OCI-LY7 (cell line): Measurements from ENCODE around the gene PIK3R1. TPM values are rescaled to one million over a fixed set of nuclear protein-coding genes. Genes with fewer than 3 reads are reported as not detected.

Experiments
- BruUV-seq: library from RNA; stranded (reverse); fragments of 400-500 nt; replicated peaks from 2 replicates; lab custom pipeline; 2021; lab: Mats Ljungman, UMichigan
- CTCF ChIA-PET: fragments of 300-600 bp; sonication (Branson Sonifier 250); formaldehyde crosslinking; loops from one replicate; lab custom pipeline; 2022; ENCODE audit warnings: antibody characterized with exemption; ENCODE audit not compliant: unreplicated experiment; lab: Charles Lee
- POLR2A ChIA-PET: fragments of 300-600 bp; sonication (Branson Sonifier 250); formaldehyde crosslinking; loops from one replicate; lab custom pipeline; 2022; ENCODE audit warnings: antibody characterized with exemption; lab: Charles Lee
- DNase-seq: peaks from one replicate; pipeline ENCODE4 v3.0.0-alpha.2; 2015; ENCODE audit warnings: low spot score
- H2AFZ ChIP-seq: fragments of 200-600 bp; sonication (generic), shearing (Covaris generic); 2 replicates; pipeline ENCODE4 v1.6.1; 2014; ENCODE audit warnings: mild to moderate bottlenecking, antibody characterized with exemption, low read length, moderate library complexity
- H3K27ac ChIP-seq: fragments of 200-600 bp; sonication (generic); 2 replicates; pipeline ENCODE4 v1.5.1; 2014; ENCODE audit warnings: mixed run types, low read depth, mild to moderate bottlenecking, moderate library complexity, low read length, inconsistent platforms; ENCODE audit not compliant: poor library complexity, severe bottlenecking
- H3K36me3 ChIP-seq: fragments of 200-600 bp; sonication (generic); 2 replicates; pipeline ENCODE4 v1.6.1; 2014; ENCODE audit warnings: mild to moderate bottlenecking, antibody characterized with exemption, low read length, moderate library complexity, mixed read lengths; ENCODE audit not compliant: insufficient read depth
- H3K4me1 ChIP-seq: fragments of 200-600 bp; sonication (generic); 2 replicates; pipeline ENCODE4 v1.5.1; 2014; ENCODE audit warnings: mild to moderate bottlenecking, low read length; ENCODE audit not compliant: insufficient read depth, poor library complexity, severe bottlenecking
- H3K4me2 ChIP-seq: fragments of 200-600 bp; sonication (generic); 2 replicates; pipeline ENCODE4 v1.6.1; 2014; ENCODE audit warnings: mild to moderate bottlenecking, low read length
- H3K4me3 ChIP-seq: fragments of 200-600 bp; sonication (generic); 2 replicates; pipeline ENCODE4 v1.5.1; 2014; ENCODE audit warnings: mild to moderate bottlenecking, low read depth, low read length; ENCODE audit not compliant: poor library complexity, severe bottlenecking
- H3K79me2 ChIP-seq: fragments of 200-600 bp; sonication (generic); 2 replicates; pipeline ENCODE4 v1.6.1; 2016; ENCODE audit warnings: low read depth, mild to moderate bottlenecking, low read length, moderate library complexity, mixed read lengths; ENCODE audit not compliant: insufficient read depth
- H3K9me2 ChIP-seq: fragments of 200-600 bp; sonication (generic); 2 replicates; pipeline ENCODE4 v1.6.1; 2016; ENCODE audit warnings: mild to moderate bottlenecking, low read length, mixed read lengths; ENCODE audit not compliant: insufficient read depth
- H3K9me3 ChIP-seq: fragments of 200-600 bp; sonication (generic); 2 replicates; pipeline ENCODE4 v1.6.1; 2014; ENCODE audit warnings: mild to moderate bottlenecking, mixed run types, low read length, mixed read lengths
- H4K20me1 ChIP-seq: fragments of 200-600 bp; sonication (generic); 2 replicates; pipeline ENCODE4 v1.6.1; 2014; ENCODE audit warnings: mild to moderate bottlenecking, antibody characterized with exemption, low read length, moderate library complexity, mixed read lengths; ENCODE audit not compliant: insufficient read depth
- EZH2phosphoT487 ChIP-seq: fragments of 200-600 bp; sonication (generic); IDR thresholded peaks from 2 replicates; pipeline ENCODE4 v1.6.1; 2018; ENCODE audit warnings: low read depth, borderline replicate concordance, mild to moderate bottlenecking, mixed run types, antibody characterized with exemption, low read length, moderate library complexity, mixed read lengths
- intact Hi-C: fragments of 100-400 bp; cut with micrococcal nuclease; formaldehyde crosslinking; loops from one replicate; pipeline ENCODE4 v1.10.0; 2022; ENCODE audit not compliant: unreplicated experiment
- total RNA-seq, 2 experiments: library from RNA; depleted of rRNA in 1 of 2; stranded (reverse); fragments of >200 nt in 1 of 2; shearing (Covaris generic) in 1 of 2; gene quantifications; 2 replicates each; pipeline ENCODE4 v1.2.3, GENCODE V29; 2014 to 2022
- TF ChIP-seq, protein P1 (sequence below): fragments of 200-600 bp; sonication (generic); conservative IDR thresholded peaks from 2 replicates; pipeline ENCODE4 v1.5.1; 2014; ENCODE audit warnings: mild to moderate bottlenecking, antibody characterized with exemption, low read length, moderate library complexity, mixed read lengths

Gene PIK3R1
- total RNA-seq, 2 experiments from 2014 or later = 15.8 to 43.4 TPM

- no peak overlapping the region for H3K27ac ChIP-seq
- no TSS peak for BruUV-seq
- POLR2A ChIA-PET = no interaction called here
Measured at GRCh38 chr5:68264024-68264956, 48.7 kb downstream of the PIK3R1 start.

DNA sequence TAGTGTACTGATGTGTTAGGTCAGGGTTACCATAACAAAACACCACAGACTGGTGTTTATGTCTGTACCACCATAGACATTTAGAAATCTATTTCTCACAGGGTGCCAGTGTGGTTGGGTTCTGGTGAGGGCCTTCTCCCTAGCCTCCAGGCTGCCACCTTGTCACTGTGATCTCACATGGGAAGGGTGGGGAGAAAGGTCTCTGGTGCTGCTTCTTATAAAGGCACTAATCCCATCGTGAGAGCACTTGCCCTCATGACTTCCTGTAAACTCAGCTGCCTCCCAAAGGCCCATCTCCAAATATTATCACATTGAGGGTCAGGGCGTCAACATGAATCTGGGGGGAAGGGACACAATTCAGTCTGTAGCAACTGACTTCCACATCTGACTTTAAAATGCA, 49.8 kb downstream of the PIK3R1 start:
- no peaks in the 10 kb centered on the region; the same call in 1 of the 2 replicates for H4K20me1 ChIP-seq
- TF ChIP-seq, protein P1, sequence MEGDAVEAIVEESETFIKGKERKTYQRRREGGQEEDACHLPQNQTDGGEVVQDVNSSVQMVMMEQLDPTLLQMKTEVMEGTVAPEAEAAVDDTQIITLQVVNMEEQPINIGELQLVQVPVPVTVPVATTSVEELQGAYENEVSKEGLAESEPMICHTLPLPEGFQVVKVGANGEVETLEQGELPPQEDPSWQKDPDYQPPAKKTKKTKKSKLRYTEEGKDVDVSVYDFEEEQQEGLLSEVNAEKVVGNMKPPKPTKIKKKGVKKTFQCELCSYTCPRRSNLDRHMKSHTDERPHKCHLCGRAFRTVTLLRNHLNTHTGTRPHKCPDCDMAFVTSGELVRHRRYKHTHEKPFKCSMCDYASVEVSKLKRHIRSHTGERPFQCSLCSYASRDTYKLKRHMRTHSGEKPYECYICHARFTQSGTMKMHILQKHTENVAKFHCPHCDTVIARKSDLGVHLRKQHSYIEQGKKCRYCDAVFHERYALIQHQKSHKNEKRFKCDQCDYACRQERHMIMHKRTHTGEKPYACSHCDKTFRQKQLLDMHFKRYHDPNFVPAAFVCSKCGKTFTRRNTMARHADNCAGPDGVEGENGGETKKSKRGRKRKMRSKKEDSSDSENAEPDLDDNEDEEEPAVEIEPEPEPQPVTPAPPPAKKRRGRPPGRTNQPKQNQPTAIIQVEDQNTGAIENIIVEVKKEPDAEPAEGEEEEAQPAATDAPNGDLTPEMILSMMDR = no peak
- TF ChIP-seq EZH2phosphoT487 = no peak
- DNase-seq = no peak
- no peak overlapping the region for H2AFZ ChIP-seq
- H3K27ac ChIP-seq = no peak overlapping the region
- no peak overlapping the region for H3K4me3 ChIP-seq
- no TSS peak for BruUV-seq
- no peak overlapping the region for H3K4me2 ChIP-seq
- H3K9me3 ChIP-seq = no peaks in the 10 kb centered on the region
- no peaks in the 10 kb centered on the region for H3K4me1 ChIP-seq
- H3K79me2 ChIP-seq = peaks cover 24% of the 10 kb centered on the region; the same call in 1 of the 2 replicates
- CTCF ChIA-PET = no interaction called here
- no peaks in the 10 kb centered on the region for H3K9me2 ChIP-seq
- POLR2A ChIA-PET = no interaction called here
- H3K36me3 ChIP-seq = peaks cover 7% of the 10 kb centered on the region; the same call in 1 of the 2 replicates
- intact Hi-C loops = no loop called here

More at GRCh38 chr5:68264024-68264956, 48.7 kb downstream of the PIK3R1 start:
- H3K4me2 ChIP-seq = no peak overlapping the region
- no peak overlapping the region for H3K4me3 ChIP-seq
- no peaks in the 10 kb centered on the region for H3K9me2 ChIP-seq
- peaks cover 19% of the 10 kb centered on the region; the same call in 1 of the 2 replicates for H3K79me2 ChIP-seq
- H3K9me3 ChIP-seq = no peaks in the 10 kb centered on the region
- DNase-seq = no peak
- H4K20me1 ChIP-seq = peaks cover 5% of the 10 kb centered on the region; the same call in 1 of the 2 replicates
- no peaks in the 10 kb centered on the region for H3K4me1 ChIP-seq
- CTCF ChIA-PET = interaction anchor here (0.5 kb wide), 1 partner anchor 8 kb away, joined by 3 read pairs; no protein-coding TSS in a partner anchor
- H2AFZ ChIP-seq = no peak overlapping the region
- intact Hi-C loops = no loop called here
- peaks cover 8% of the 10 kb centered on the region; the same call in 1 of the 2 replicates for H3K36me3 ChIP-seq
- TF ChIP-seq EZH2phosphoT487 = no peak
- TF ChIP-seq, protein P1 = no peak
